Loucy (cell line): ENCODE data around the gene TIRAP.

ENCODE experiments used
- H2AFZ ChIP-seq: fragments of 200-600 bp; sonication (generic); 2 replicates; pipeline ENCODE4 v1.6.0; 2016; ENCODE audit warnings: antibody characterized with exemption, mild to moderate bottlenecking, low read length, moderate library complexity
- H3F3A ChIP-seq: fragments of 200-600 bp; 2 replicates; pipeline ENCODE4 v1.6.0; 2016; ENCODE audit warnings: antibody characterized with exemption, low read depth, mild to moderate bottlenecking
- H3K27me3 ChIP-seq: fragments of 200-600 bp; sonication (generic); 2 replicates; pipeline ENCODE4 v1.6.1; 2014; ENCODE audit warnings: low read length, mild to moderate bottlenecking; ENCODE audit not compliant: insufficient read depth, poor library complexity, severe bottlenecking
- H3K36me3 ChIP-seq: fragments of 200-600 bp; sonication (generic); 2 replicates; pipeline ENCODE4 v1.6.1; 2016; ENCODE audit warnings: low read length; ENCODE audit not compliant: insufficient read depth
- H3K4me1 ChIP-seq: fragments of 200-600 bp; sonication (generic); 2 replicates; pipeline ENCODE4 v1.5.1; 2014; ENCODE audit warnings: low read length, mild to moderate bottlenecking; ENCODE audit not compliant: insufficient read depth, poor library complexity, severe bottlenecking
- H3K4me2 ChIP-seq: fragments of 200-600 bp; sonication (generic); 2 replicates; pipeline ENCODE4 v1.6.0; 2014; ENCODE audit warnings: antibody characterized with exemption, low read length, low read depth, mild to moderate bottlenecking; ENCODE audit not compliant: poor library complexity, severe bottlenecking
- H3K4me3 ChIP-seq: fragments of 200-600 bp; sonication (generic); 2 replicates; pipeline ENCODE4 v1.5.1; 2014; ENCODE audit warnings: low read length, mild to moderate bottlenecking, mixed read lengths; ENCODE audit not compliant: poor library complexity, severe bottlenecking
- H3K79me2 ChIP-seq: fragments of 200-600 bp; sonication (generic); 2 replicates; pipeline ENCODE4 v1.6.1; 2014; ENCODE audit warnings: low read length; ENCODE audit not compliant: insufficient read depth
- H3K9ac ChIP-seq: fragments of 200-600 bp; sonication (generic); 2 replicates; pipeline ENCODE4 v1.6.0; 2014; ENCODE audit warnings: mild to moderate bottlenecking, low read depth, low read length, moderate library complexity; ENCODE audit not compliant: poor library complexity, severe bottlenecking
- H3K9me2 ChIP-seq: fragments of 200-600 bp; sonication (generic); replicated peaks from 2 replicates; pipeline ENCODE4 v1.6.1; 2016; ENCODE audit warnings: low read depth, low read length, mixed read lengths
- H3K9me3 ChIP-seq: fragments of 200-600 bp; sonication (generic); 2 replicates; pipeline ENCODE4 v1.6.1; 2014; ENCODE audit warnings: mild to moderate bottlenecking, antibody characterized with exemption, low read length, low read depth; ENCODE audit not compliant: insufficient read depth
- H4K20me1 ChIP-seq: fragments of 200-600 bp; sonication (generic); 2 replicates; pipeline ENCODE4 v1.6.0; 2014; ENCODE audit warnings: antibody characterized with exemption, low read length, mild to moderate bottlenecking; ENCODE audit not compliant: insufficient read depth, poor library complexity, severe bottlenecking
- CTCF ChIP-seq: fragments of 200-600 bp; sonication (generic); conservative IDR thresholded peaks from 2 replicates; pipeline ENCODE4 v1.5.1; 2014; ENCODE audit warnings: mild to moderate bottlenecking, antibody characterized with exemption, low read length
- EZH2phosphoT487 ChIP-seq: fragments of 200-600 bp; IDR thresholded peaks from 2 replicates; pipeline ENCODE4 v1.6.1; 2018; ENCODE audit warnings: antibody characterized with exemption, mild to moderate bottlenecking, moderate library complexity, borderline replicate concordance

Gene TIRAP

GRCh38 chr11:126277780-126278179 lies 5.1 kb upstream of the TIRAP start:
- no peak overlapping the region for H3K4me2 ChIP-seq
- no peak overlapping the region for H2AFZ ChIP-seq
- no peak overlapping the region for H3K4me3 ChIP-seq
- H3F3A ChIP-seq, result no peaks in the 10 kb centered on the region
- no peaks in the 10 kb centered on the region for H3K9me2 ChIP-seq
- H4K20me1 ChIP-seq, result no peaks in the 10 kb centered on the region
- H3K79me2 ChIP-seq, result no peaks in the 10 kb centered on the region
- TF ChIP-seq CTCF (no peak), EZH2phosphoT487 (no peak)
- peaks cover 8% of the 10 kb centered on the region; the same call in 1 of the 2 replicates for H3K36me3 ChIP-seq
- peaks cover 4% of the 10 kb centered on the region for H3K4me1 ChIP-seq
- H3K9ac ChIP-seq, result no peak overlapping the region
- no peaks in the 10 kb centered on the region for H3K27me3 ChIP-seq
- H3K9me3 ChIP-seq, result no peaks in the 10 kb centered on the region

DNA sequence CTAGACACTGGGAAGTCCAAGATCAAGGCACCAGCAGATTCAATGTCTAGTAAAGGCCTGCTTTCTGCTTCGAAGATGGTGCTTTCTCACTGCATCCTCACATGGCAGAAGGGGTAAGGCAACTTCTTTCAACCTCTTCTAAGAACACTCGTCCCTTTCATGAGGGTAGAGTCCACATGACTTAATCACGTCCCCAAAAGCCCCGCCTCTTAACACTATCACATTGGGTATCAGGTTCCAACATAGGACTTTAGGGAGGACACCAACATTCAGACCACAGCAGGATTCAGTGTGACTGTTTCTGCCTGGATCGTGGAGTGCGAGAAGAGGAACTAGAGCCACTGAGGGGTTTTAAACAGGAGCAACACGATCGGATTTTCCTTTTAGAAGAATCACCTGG lies 3.7 kb upstream of the TIRAP start:
- Histone ChIP-seq H3K27me3 (no peaks in the 10 kb centered on the region), H3F3A (no peaks in the 10 kb centered on the region), H3K4me2 (no peak overlapping the region), H3K36me3 (peaks cover 8% of the 10 kb centered on the region; the same call in 1 of the 2 replicates), H3K79me2 (peaks cover 8% of the 10 kb centered on the region; the same call in 1 of the 2 replicates), H3K9me2 (no peaks in the 10 kb centered on the region), H2AFZ (no peak overlapping the region), H3K9me3 (no peaks in the 10 kb centered on the region), H3K9ac (no peak overlapping the region), H3K4me1 (peaks cover 11% of the 10 kb centered on the region), H3K4me3 (no peak overlapping the region), H4K20me1 (no peaks in the 10 kb centered on the region)
- TF ChIP-seq CTCF, result no peak
- no peak for TF ChIP-seq EZH2phosphoT487

DNA sequence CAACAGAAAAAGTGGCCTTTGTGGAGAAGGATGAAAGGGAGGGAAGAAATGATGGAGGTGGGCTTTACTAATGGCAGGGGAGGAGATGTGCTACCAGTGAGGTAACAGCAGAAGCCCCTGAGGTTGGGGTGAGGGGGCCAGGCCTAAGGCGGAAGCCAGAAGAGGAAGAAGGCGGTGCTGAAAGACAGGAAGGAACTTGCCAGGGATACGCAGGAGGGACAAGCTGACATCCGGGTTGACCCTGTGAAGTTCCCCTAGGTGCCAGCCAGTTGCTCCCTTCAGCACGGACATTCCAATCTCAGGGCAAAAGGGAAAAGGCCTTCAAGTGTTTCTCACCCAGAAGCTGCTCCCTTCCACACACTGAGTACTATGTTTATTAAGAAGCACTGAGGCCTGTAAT lies 2.3 kb upstream of the TIRAP start:
- H3K9me2 ChIP-seq, result no peaks in the 10 kb centered on the region
- no peak overlapping the region for H3K4me2 ChIP-seq
- no peak overlapping the region for H3K9ac ChIP-seq
- H3F3A ChIP-seq, result no peaks in the 10 kb centered on the region
- no peak overlapping the region for H3K4me3 ChIP-seq
- no peaks in the 10 kb centered on the region for H4K20me1 ChIP-seq
- no peak for TF ChIP-seq CTCF
- no peak for TF ChIP-seq EZH2phosphoT487
- H2AFZ ChIP-seq, result no peak overlapping the region
- H3K79me2 ChIP-seq, result peaks cover 10% of the 10 kb centered on the region; the same call in 1 of the 2 replicates
- no peaks in the 10 kb centered on the region for H3K27me3 ChIP-seq
- peaks cover 11% of the 10 kb centered on the region for H3K4me1 ChIP-seq
- H3K36me3 ChIP-seq, result peaks cover 8% of the 10 kb centered on the region; the same call in 1 of the 2 replicates
- no peaks in the 10 kb centered on the region for H3K9me3 ChIP-seq
